Melanocyte of skin (primary cell): Measurements from ENCODE around the gene FAM221B. TPM values are rescaled to one million over a fixed set of nuclear protein-coding genes. Genes with fewer than 3 reads are reported as not detected.

Experiments used
- small RNA-seq, 2 donors: library from RNA; depleted of rRNA; stranded (forward); fragments of <200 nt; gene quantifications; one replicate each; pipeline ENCODE3, GENCODE V24; 2012
- total RNA-seq, 2 donors: library from RNA; depleted of rRNA; stranded (reverse); fragments of >200 nt; gene quantifications; 2 replicates each; pipeline ENCODE4 v1.2.3, GENCODE V29; 2012

FAM221B gene, protein sequence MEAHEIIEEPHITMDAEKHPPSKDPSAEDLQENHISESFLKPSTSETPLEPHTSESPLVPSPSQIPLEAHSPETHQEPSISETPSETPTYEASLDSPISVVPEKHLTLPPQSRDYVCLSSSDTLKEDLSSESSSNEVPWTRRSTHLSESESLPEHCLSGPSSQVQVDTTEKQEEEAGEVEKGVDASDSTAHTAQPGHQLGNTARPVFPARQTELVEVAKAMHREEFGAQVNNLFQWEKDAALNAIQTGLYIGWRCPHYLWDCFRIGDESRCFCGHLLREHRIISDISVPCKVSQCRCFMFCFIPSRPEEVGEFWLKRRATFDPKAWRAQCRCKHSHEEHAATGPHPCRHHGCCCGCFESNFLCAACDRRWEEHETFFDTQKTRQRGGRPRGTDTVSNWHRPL
- not detected for total RNA-seq

GRCh38 chr9:35828716-35829083 is at the start of gene FAM221B:
Gene FAM221B (minus strand): TSS chr9:35828732. CDS start chr9:35826161, 2,571 bp downstream.

GRCh38 chr9:35870351-35870923 is 41.9 kb upstream of the FAM221B start, which contains the start of gene OR13J1:
Gene OR13J1 (minus strand): TSS chr9:35870401. CDS start chr9:35870401, 0 bp downstream.

DNA sequence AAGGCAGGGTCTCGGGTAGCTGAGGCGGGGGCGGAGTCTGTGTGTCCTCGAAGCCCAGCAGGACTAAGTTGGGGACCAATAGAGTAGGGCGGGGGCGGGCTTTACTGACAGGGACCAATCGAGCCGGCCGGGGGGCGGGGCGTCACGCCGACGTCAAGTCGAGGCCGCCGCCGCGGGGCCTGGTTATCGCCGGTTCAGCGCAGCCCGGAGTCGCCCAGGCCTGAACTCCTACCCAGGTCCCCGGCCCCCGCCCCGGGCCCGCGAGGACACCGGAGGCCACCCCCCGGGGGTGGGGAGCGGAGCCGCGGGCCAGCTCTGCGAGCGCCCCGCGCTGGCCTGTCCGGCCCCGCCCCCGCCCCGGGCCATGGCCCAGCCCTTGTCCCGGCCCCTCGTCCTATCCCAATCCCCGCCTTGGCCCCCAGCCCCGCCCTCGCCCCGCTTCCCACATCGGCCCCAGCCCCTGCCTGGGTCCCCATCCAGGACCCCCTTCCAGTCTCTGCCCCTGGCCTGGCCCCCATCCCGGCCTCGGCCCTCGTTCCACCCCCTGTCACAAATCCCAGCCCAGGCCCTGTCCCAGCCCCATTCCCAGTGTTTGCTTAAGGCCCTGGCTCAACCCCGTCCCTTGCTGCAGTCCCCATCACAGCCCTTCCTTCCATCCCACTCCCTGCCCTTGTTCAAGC is 692 bp upstream of the FAM221B start, which contains the start of gene TMEM8B:
TSS of gene TMEM8B (plus strand) at position 145 of the 680 bp plus-strand sequence. CDS start at position 365, 220 bp downstream.

GRCh38 chr9:35814841-35815543 is 13.5 kb downstream of the FAM221B start, which contains the start of gene HINT2:
Gene HINT2 (minus strand): TSS chr9:35815042. CDS start chr9:35814979, 63 bp downstream.

GRCh38 chr9:35812025-35812602 is 16.4 kb downstream of the FAM221B start, which contains the start of gene SPAG8:
Gene SPAG8 (minus strand): TSS chr9:35812262. CDS start chr9:35812147, 115 bp downstream.

DNA sequence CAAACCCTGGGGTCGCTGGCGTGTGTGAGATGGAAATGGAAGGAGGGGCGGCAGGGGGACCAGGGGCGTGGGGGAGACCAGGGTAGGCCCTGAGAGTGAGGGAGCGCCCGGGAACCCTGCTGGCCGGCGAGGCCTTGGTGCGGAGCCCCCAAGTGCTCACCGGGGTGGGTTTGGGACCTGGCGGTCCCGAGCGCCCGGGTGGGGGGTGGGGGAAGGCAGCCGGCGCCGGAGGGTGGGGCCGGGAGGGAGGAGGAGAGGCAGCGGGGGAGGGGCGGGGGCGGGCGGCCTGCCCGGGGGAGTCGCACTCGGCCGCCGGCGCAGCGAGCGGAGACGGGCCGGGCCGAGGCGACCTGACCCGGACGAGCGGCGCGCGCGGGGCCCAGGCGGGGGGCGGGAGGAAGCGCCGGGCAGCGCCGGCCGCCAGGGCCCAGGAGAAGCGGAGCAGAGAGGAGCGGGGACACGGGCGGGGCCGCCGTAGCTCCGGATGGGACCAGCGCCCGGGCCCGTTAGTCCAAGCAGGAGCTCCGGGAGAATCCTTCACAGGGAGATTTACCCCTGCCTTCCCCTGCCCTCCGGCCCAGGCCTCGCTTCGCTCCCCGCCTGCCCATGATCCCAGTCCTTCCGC is 37.1 kb downstream of the FAM221B start, which contains the start of gene NPR2:
TSS of gene NPR2 (plus strand) at position 295 of the 625 bp plus-strand sequence. CDS start 818 bp downstream, outside the sequence.

Small RNA genes within 50 kb of the gene (small RNA-seq; reads per million reads assigned to genes)
- 0.30 to 0.81 reads per million in 2 donors for gene HINT2

Other genes with a start within 250 kb of the FAM221B start
- gene TESK1, start 223.5 kb downstream of the FAM221B start, total RNA-seq: 10 to 100 TPM in 1 of 2 donors, 1 to 10 TPM in 1; 9.3 to 10.3 TPM
- 1 to 10 TPM in 1 of 2 donors, under 1 TPM in 1; 0.33 to 1.0 TPM for gene CD72, start 210.3 kb downstream of the FAM221B start, total RNA-seq
- not detected for gene SIT1, start 177.8 kb downstream of the FAM221B start, total RNA-seq
- gene RMRP, start 170.7 kb downstream of the FAM221B start, total RNA-seq: over 10,000 TPM; 172,345 to 336,493 TPM
- 10 to 100 TPM in 1 of 2 donors, 1 to 10 TPM in 1; 9.3 to 11.4 TPM for gene CCDC107, start 170.4 kb downstream of the FAM221B start, total RNA-seq
- 1 to 10 TPM; 1.7 to 7.0 TPM for gene ARHGEF39, start 163.5 kb downstream of the FAM221B start, total RNA-seq
- gene CA9, start 154.8 kb downstream of the FAM221B start, total RNA-seq: not detected
- 10 to 100 TPM in 1 of 2 donors, 1 to 10 TPM in 1; 4.5 to 34.0 TPM for gene TPM2, start 138.8 kb downstream of the FAM221B start, total RNA-seq
- 100 to 1,000 TPM; 135 to 143 TPM for gene TLN1, start 96.5 kb downstream of the FAM221B start, total RNA-seq
- 10 to 100 TPM; 46.5 to 48.6 TPM for gene CREB3, start 96.1 kb downstream of the FAM221B start, total RNA-seq
- gene GBA2, start 79.5 kb downstream of the FAM221B start, total RNA-seq: 10 to 100 TPM; 37.3 to 41.3 TPM
- gene RGP1, start 79.4 kb downstream of the FAM221B start, total RNA-seq: 10 to 100 TPM; 13.0 to 16.2 TPM
- gene MSMP, start 74.5 kb downstream of the FAM221B start, total RNA-seq: not detected
- gene NPR2, start 37.1 kb downstream of the FAM221B start, total RNA-seq: 10 to 100 TPM; 10.7 to 17.3 TPM
- 1 to 10 TPM in 1 of 2 donors, under 1 TPM in 1; 0.67 to 1.0 TPM for gene SPAG8, start 16.5 kb downstream of the FAM221B start, total RNA-seq
- 10 to 100 TPM; 31.6 to 41.6 TPM for gene HINT2, start 13.7 kb downstream of the FAM221B start, total RNA-seq
- 1 to 10 TPM in 1 of 2 donors, under 1 TPM in 1; 0.33 to 1.7 TPM for gene TMEM8B, start 496 bp upstream of the FAM221B start, total RNA-seq
- not detected for gene OR13J1, start 41.7 kb upstream of the FAM221B start, total RNA-seq
- under 1 TPM in 1 of 2 donors, not detected in 1; 0.33 TPM for gene HRCT1, start 77.5 kb upstream of the FAM221B start, total RNA-seq
- under 1 TPM in 1 of 2 donors, not detected in 1; 0.34 TPM for gene SPAAR, start 80.8 kb upstream of the FAM221B start, total RNA-seq
- not detected for gene OR2S2, start 129.4 kb upstream of the FAM221B start, total RNA-seq
- 1 to 10 TPM; 3.8 to 5.7 TPM for gene RECK, start 208.2 kb upstream of the FAM221B start, total RNA-seq